Measurements from ENCODE around the gene RBKS.

RBKS gene

GRCh38 chr2:27890146-27890923, at the start of gene RBKS, which contains the start of gene BABAM2:
Gene RBKS, minus strand, starts transcription at chr2:27890387. Its CDS starts 42 bp downstream, at chr2:27890345.
Gene BABAM2, plus strand, starts transcription at chr2:27890729. Its CDS starts 3,828 bp downstream, at chr2:27894557.
- DNase-seq = peak; percentile 19 to 93 (median 71)

GRCh38 chr2:27935026-27935425, 44.8 kb upstream of the RBKS start:
- no peak for DNase-seq

- no peak for DNase-seq
Measured at GRCh38 chr2:27932396-27932795, 42.2 kb upstream of the RBKS start.

GRCh38 chr2:27931361-27931950, 41.3 kb upstream of the RBKS start:
- DNase-seq = no peak

GRCh38 chr2:27929916-27930486, 39.8 kb upstream of the RBKS start:
- DNase-seq = no peak

GRCh38 chr2:27925766-27926472, 35.7 kb upstream of the RBKS start:
- DNase-seq = no peak

GRCh38 chr2:27922842-27923241, 32.7 kb upstream of the RBKS start:
- DNase-seq = no peak

- no peak for DNase-seq
Measured at GRCh38 chr2:27921880-27922547, 31.8 kb upstream of the RBKS start.

GRCh38 chr2:27921424-27921823, 31.2 kb upstream of the RBKS start:
- DNase-seq = no peak

GRCh38 chr2:27920148-27920885, 30.1 kb upstream of the RBKS start:
- no peak for DNase-seq

GRCh38 chr2:27916293-27916995, 26.3 kb upstream of the RBKS start:
- DNase-seq = no peak

- no peak for DNase-seq
Measured at GRCh38 chr2:27915874-27916273, 25.7 kb upstream of the RBKS start.

- DNase-seq = no peak
Measured at GRCh38 chr2:27915191-27915590, 25.0 kb upstream of the RBKS start.

- no peak for DNase-seq
Measured at GRCh38 chr2:27914805-27915175, 24.6 kb upstream of the RBKS start.

- DNase-seq = no peak
Measured at GRCh38 chr2:27914041-27914804, 24.0 kb upstream of the RBKS start.

- no peak for DNase-seq
Measured at GRCh38 chr2:27912512-27912911, 22.3 kb upstream of the RBKS start.

- no peak for DNase-seq
Measured at GRCh38 chr2:27911458-27912210, 21.4 kb upstream of the RBKS start.

GRCh38 chr2:27909901-27910300, 19.7 kb upstream of the RBKS start:
- DNase-seq = no peak

- DNase-seq = no peak
Measured at GRCh38 chr2:27907547-27907946, 17.4 kb upstream of the RBKS start.

Measured in hypothalamus (tissue), 51 donors.